ENCODE data around the gene IMPDH1. TPM values are rescaled to one million over a fixed set of nuclear protein-coding genes. Genes with fewer than 3 reads are reported as not detected.

Gene IMPDH1
- total RNA-seq, 1 donor from 2014 or later, result 64.3 TPM

GRCh38 chr7:128434413-128435326, 24.9 kb upstream of the IMPDH1 start:
- no peak for DNase-seq (ENCODE audit: low read depth)
- TF ChIP-seq, protein P1, sequence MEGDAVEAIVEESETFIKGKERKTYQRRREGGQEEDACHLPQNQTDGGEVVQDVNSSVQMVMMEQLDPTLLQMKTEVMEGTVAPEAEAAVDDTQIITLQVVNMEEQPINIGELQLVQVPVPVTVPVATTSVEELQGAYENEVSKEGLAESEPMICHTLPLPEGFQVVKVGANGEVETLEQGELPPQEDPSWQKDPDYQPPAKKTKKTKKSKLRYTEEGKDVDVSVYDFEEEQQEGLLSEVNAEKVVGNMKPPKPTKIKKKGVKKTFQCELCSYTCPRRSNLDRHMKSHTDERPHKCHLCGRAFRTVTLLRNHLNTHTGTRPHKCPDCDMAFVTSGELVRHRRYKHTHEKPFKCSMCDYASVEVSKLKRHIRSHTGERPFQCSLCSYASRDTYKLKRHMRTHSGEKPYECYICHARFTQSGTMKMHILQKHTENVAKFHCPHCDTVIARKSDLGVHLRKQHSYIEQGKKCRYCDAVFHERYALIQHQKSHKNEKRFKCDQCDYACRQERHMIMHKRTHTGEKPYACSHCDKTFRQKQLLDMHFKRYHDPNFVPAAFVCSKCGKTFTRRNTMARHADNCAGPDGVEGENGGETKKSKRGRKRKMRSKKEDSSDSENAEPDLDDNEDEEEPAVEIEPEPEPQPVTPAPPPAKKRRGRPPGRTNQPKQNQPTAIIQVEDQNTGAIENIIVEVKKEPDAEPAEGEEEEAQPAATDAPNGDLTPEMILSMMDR (conservative IDR thresholded peaks at IDR 0.05; ENCODE audit: low read depth, low read length), result no peak
- no peak overlapping the region for H3K4me3 ChIP-seq (ENCODE audit: low read depth, low read length)

- TF ChIP-seq, protein P1 (conservative IDR thresholded peaks at IDR 0.05; ENCODE audit: low read depth, low read length), result no peak
- DNase-seq (ENCODE audit: low read depth), result no peak
- H3K4me3 ChIP-seq (ENCODE audit: low read depth, low read length), result no peak overlapping the region
Observed at GRCh38 chr7:128431754-128432153, 22.0 kb upstream of the IMPDH1 start.

DNA sequence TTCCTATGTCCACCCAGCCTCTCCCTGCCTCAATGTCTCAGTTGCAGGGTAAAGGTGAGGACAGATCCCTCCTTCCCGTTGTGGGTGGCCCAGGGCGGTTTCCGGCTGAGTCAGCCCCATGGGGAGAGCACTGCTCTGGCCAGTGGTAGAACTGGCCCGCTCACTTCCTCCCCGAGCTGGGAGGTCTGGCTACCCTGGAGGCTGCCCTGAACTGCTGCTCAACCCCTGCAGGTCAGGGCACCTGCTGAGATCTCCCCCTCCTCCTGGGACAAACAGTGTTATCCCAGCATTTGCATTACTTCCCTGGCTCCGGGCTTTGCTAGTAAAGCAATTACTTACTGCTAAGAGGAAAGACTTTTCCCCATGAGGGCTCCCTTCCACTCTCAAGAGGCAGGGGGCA, 21.4 kb upstream of the IMPDH1 start:
- TF ChIP-seq, protein P1 (conservative IDR thresholded peaks at IDR 0.05; ENCODE audit: low read depth, low read length), result no peak
- no peak for DNase-seq (ENCODE audit: low read depth)
- no peak overlapping the region for H3K4me3 ChIP-seq (ENCODE audit: low read depth, low read length)

DNA sequence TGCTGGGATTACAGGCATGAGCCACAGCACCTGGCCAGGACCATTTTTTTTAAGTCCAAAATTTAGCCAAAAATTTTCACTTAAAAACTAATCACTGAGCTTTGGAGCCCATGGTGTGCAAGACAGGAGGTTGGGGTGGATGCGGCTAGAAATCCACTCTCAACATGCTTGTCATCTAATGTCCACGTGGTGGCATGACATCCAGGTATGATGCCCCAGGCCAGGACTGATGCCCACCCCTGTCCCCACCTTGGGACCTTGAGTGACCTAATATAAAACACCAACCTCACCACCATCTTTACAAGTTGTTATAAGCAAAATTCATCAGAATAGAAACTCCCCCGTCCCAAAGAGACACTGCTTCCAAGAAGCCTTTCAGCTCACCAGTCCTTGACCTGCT, 20.4 kb upstream of the IMPDH1 start:
- no peak for DNase-seq (ENCODE audit: low read depth)
- TF ChIP-seq, protein P1 (conservative IDR thresholded peaks at IDR 0.05; ENCODE audit: low read depth, low read length), result peak; percentile 9
- H3K4me3 ChIP-seq (ENCODE audit: low read depth, low read length), result no peak overlapping the region

- peak; percentile 15 for DNase-seq (ENCODE audit: low read depth)
- TF ChIP-seq, protein P1 (conservative IDR thresholded peaks at IDR 0.05; ENCODE audit: low read depth, low read length), result peak; percentile 67
- H3K4me3 ChIP-seq (ENCODE audit: low read depth, low read length), result no peak overlapping the region
Observed at GRCh38 chr7:128427289-128427891, 17.6 kb upstream of the IMPDH1 start.

DNA sequence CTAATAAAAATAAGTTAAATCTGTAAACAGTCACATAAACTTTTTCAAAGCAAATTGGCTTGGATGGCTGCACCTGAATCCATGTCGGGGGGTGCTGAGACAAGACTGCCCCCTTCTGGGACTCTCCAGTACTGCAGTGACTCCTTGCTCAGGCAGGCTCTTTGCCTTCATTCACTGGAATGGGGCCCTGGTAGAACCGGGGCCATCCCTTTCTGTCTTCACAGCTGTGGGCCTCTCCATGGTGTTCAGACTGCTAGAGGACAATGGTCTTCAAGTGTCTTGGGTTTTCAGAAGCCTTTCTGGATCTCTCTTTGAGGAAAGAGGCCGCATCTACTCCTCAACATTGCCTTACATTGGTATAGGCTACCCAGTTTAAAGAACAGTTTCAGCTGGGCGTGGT, 16.1 kb upstream of the IMPDH1 start:
- no peak for DNase-seq (ENCODE audit: low read depth)
- TF ChIP-seq, protein P1 (conservative IDR thresholded peaks at IDR 0.05; ENCODE audit: low read depth, low read length), result peak; percentile 97
- no peak overlapping the region for H3K4me3 ChIP-seq (ENCODE audit: low read depth, low read length)
